22Rv1 (cell line): Measurements from ENCODE around the gene MYH15.

Experiments used
- CTCF ChIP-seq: fragments of 450-650 bp; IDR thresholded peaks from 2 replicates; pipeline ENCODE4 v1.5.1; 2017; ENCODE audit warnings: mild to moderate bottlenecking
- ZFX ChIP-seq: fragments of 450-650 bp; IDR thresholded peaks from 2 replicates; pipeline ENCODE4 v1.6.1; 2017; ENCODE audit warnings: antibody characterized with exemption, borderline replicate concordance

- TF ChIP-seq CTCF, result no peak
- no peak for TF ChIP-seq ZFX
These were observed 4.6 kb downstream of the MYH15 start for GRCh38 chr3:108505811-108506210.
